Measurements from ENCODE around the gene NAALADL2. TPM values are rescaled to one million over a fixed set of nuclear protein-coding genes. Genes with fewer than 3 reads are reported as not detected.

Gene NAALADL2
- total RNA-seq, 1 experiment from 2014 or later, result 1.6 TPM

DNA sequence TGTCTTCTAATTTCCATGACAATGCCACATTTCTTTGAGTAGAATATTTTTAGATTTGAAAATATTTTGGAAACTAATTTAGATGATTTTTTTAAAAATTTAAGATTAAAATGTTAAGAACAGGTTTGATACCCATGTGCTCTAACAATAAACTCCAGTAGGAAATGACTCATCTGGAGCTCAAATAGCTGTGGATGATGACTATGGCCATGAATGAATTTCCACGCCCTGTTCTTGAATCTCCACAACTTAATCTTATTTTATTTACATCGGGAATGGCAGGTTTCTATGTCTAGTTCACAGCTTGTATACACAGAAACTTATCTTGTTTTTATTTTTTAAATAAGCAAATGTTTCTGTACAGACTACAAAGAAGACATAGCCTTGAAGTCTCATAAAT, 726.8 kb downstream of the NAALADL2 start:
- Histone ChIP-seq H2AFZ (ENCODE audit: low read length) (no peak overlapping the region), H3K56ac (ENCODE audit: insufficient read length, low read depth, low read length) (no peak overlapping the region), H3K23ac (ENCODE audit: insufficient read length, low read depth, low read length) (no peak overlapping the region), H3K4me2 (ENCODE audit: insufficient read depth, insufficient read length, low read length) (no peak overlapping the region), H4K8ac (replicated peaks; ENCODE audit: insufficient read length, low read depth, low read length) (no peak overlapping the region), H3K79me2 (ENCODE audit: insufficient read depth, low read length) (no peaks in the 10 kb centered on the region), H3K27me3 (ENCODE audit: insufficient read depth, low read length) (no peaks in the 10 kb centered on the region), H3K9ac (ENCODE audit: extremely low read depth, insufficient read length, low read length) (no peak overlapping the region), H2BK5ac (ENCODE audit: insufficient read length, low read length) (no peak overlapping the region), H3K23me2 (ENCODE audit: insufficient read length, low read depth, low read length, poor library complexity, severe bottlenecking) (no peaks in the 10 kb centered on the region), H3K18ac (ENCODE audit: insufficient read length, low read depth, low read length) (no peak overlapping the region), H3K27ac (ENCODE audit: insufficient read length, low read depth, low read length) (no peak overlapping the region), H2BK20ac (ENCODE audit: low read depth, low read length, poor library complexity, severe bottlenecking) (no peak overlapping the region), H2BK120ac (ENCODE audit: low read depth, low read length, poor library complexity, severe bottlenecking) (no peak overlapping the region), H3K79me1 (ENCODE audit: insufficient read depth, low read depth, low read length, poor library complexity, severe bottlenecking) (no peaks in the 10 kb centered on the region), H3K9me3 (ENCODE audit: control insufficient read depth, low read depth, low read length) (no peaks in the 10 kb centered on the region), H2BK12ac (ENCODE audit: insufficient read length, low read depth, low read length) (no peak overlapping the region), H3K4ac (ENCODE audit: low read depth, low read length) (no peak overlapping the region), H2AK5ac (ENCODE audit: insufficient read length, low read length) (no peak overlapping the region), H4K20me1 (ENCODE audit: control insufficient read depth, insufficient read depth, insufficient read length) (no peaks in the 10 kb centered on the region), H4K91ac (ENCODE audit: insufficient read length, low read depth, low read length) (no peak overlapping the region), H3K4me1 (ENCODE audit: insufficient read depth, low read length) (no peaks in the 10 kb centered on the region), H3T11ph (ENCODE audit: low read length) (no peak overlapping the region), H4K5ac (ENCODE audit: insufficient read length, low read depth, low read length) (no peak overlapping the region), H2BK15ac (ENCODE audit: low read depth, low read length) (no peak overlapping the region), H3K14ac (ENCODE audit: insufficient read depth, low read length) (no peak overlapping the region)
- no peak for DNase-seq
- WGBS (ENCODE audit: extremely low coverage, insufficient read length, low lambda C conversion rate), result no CpG with 5 or more reads among the region's 2 CpGs
- no peak overlapping the region for H3K4me3 Mint-ChIP-seq
- TF ChIP-seq, protein P1, sequence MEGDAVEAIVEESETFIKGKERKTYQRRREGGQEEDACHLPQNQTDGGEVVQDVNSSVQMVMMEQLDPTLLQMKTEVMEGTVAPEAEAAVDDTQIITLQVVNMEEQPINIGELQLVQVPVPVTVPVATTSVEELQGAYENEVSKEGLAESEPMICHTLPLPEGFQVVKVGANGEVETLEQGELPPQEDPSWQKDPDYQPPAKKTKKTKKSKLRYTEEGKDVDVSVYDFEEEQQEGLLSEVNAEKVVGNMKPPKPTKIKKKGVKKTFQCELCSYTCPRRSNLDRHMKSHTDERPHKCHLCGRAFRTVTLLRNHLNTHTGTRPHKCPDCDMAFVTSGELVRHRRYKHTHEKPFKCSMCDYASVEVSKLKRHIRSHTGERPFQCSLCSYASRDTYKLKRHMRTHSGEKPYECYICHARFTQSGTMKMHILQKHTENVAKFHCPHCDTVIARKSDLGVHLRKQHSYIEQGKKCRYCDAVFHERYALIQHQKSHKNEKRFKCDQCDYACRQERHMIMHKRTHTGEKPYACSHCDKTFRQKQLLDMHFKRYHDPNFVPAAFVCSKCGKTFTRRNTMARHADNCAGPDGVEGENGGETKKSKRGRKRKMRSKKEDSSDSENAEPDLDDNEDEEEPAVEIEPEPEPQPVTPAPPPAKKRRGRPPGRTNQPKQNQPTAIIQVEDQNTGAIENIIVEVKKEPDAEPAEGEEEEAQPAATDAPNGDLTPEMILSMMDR (conservative IDR thresholded peaks at IDR 0.05), result no peak
- H3K4me1 Mint-ChIP-seq, result no peaks in the 10 kb centered on the region
- H3K9me3 Mint-ChIP-seq, result no peaks in the 10 kb centered on the region; a peak in 2 of 5 replicates
- no peaks in the 10 kb centered on the region for H3K27me3 Mint-ChIP-seq (ENCODE audit: low read depth)
- H3K27ac Mint-ChIP-seq, result no peak overlapping the region
- no peaks in the 10 kb centered on the region for H3K36me3 Mint-ChIP-seq (ENCODE audit: insufficient read depth in 1 of 3, low read depth in 3 of 3)

Data from H9 (cell line).